ENCODE measurements around the gene ASXL3.

Gene ASXL3

GRCh38 chr18:33593261-33593660 is 15.2 kb downstream of the ASXL3 start:
- H3K36me3 ChIP-seq (ENCODE audit: low read length) = no peaks in the 10 kb centered on the region
- no peaks in the 10 kb centered on the region for H3K27me3 ChIP-seq (ENCODE audit: low read length)
- H3K27ac ChIP-seq (ENCODE audit: low read depth, low read length) = no peak overlapping the region
- no peak overlapping the region for H3K4me2 ChIP-seq (ENCODE audit: low read depth, low read length, poor library complexity, severe bottlenecking)
- H2AFZ ChIP-seq (ENCODE audit: low read depth, low read length, severe bottlenecking) = no peak overlapping the region
- no peak for TF ChIP-seq CTCF (IDR thresholded peaks at IDR 0.05; ENCODE audit: insufficient read depth, low read length, poor library complexity, severe bottlenecking)
- no peak for TF ChIP-seq EZH2phosphoT487 (conservative IDR thresholded peaks at IDR 0.05; ENCODE audit: low read length)
- H3K79me2 ChIP-seq (ENCODE audit: insufficient read depth, low read length) = no peaks in the 10 kb centered on the region
- no peak overlapping the region for H3K4me3 ChIP-seq (ENCODE audit: insufficient read depth, low read length, poor library complexity, severe bottlenecking)
- no peaks in the 10 kb centered on the region for H3F3A ChIP-seq (ENCODE audit: insufficient read depth)
- H4K20me1 ChIP-seq (ENCODE audit: low read depth, low read length) = no peaks in the 10 kb centered on the region
- peaks cover 3% of the 10 kb centered on the region; the same call in 1 of the 2 replicates for H3K9me3 ChIP-seq (ENCODE audit: insufficient read depth, low read length)
- H3K9ac ChIP-seq (ENCODE audit: low read length) = no peak overlapping the region
- no peaks in the 10 kb centered on the region for H3K9me2 ChIP-seq (replicated peaks; ENCODE audit: insufficient read depth, low read length)

GRCh38 chr18:33594799-33595198 is 16.8 kb downstream of the ASXL3 start:
- no peaks in the 10 kb centered on the region for H3K36me3 ChIP-seq (ENCODE audit: low read length)
- H3K9me3 ChIP-seq (ENCODE audit: insufficient read depth, low read length) = peaks cover 3% of the 10 kb centered on the region; the same call in 1 of the 2 replicates
- H3K4me2 ChIP-seq (ENCODE audit: low read depth, low read length, poor library complexity, severe bottlenecking) = no peak overlapping the region
- H3K9ac ChIP-seq (ENCODE audit: low read length) = no peak overlapping the region
- TF ChIP-seq EZH2phosphoT487 (conservative IDR thresholded peaks at IDR 0.05; ENCODE audit: low read length) (no peak), CTCF (IDR thresholded peaks at IDR 0.05; ENCODE audit: insufficient read depth, low read length, poor library complexity, severe bottlenecking) (no peak)
- H3K27ac ChIP-seq (ENCODE audit: low read depth, low read length) = no peak overlapping the region
- H3K27me3 ChIP-seq (ENCODE audit: low read length) = no peaks in the 10 kb centered on the region
- no peaks in the 10 kb centered on the region for H3K79me2 ChIP-seq (ENCODE audit: insufficient read depth, low read length)
- no peak overlapping the region for H3K4me3 ChIP-seq (ENCODE audit: insufficient read depth, low read length, poor library complexity, severe bottlenecking)
- no peaks in the 10 kb centered on the region for H4K20me1 ChIP-seq (ENCODE audit: low read depth, low read length)
- H3K9me2 ChIP-seq (replicated peaks; ENCODE audit: insufficient read depth, low read length) = no peaks in the 10 kb centered on the region
- H3F3A ChIP-seq (ENCODE audit: insufficient read depth) = no peaks in the 10 kb centered on the region
- H2AFZ ChIP-seq (ENCODE audit: low read depth, low read length, severe bottlenecking) = no peak overlapping the region

DNA sequence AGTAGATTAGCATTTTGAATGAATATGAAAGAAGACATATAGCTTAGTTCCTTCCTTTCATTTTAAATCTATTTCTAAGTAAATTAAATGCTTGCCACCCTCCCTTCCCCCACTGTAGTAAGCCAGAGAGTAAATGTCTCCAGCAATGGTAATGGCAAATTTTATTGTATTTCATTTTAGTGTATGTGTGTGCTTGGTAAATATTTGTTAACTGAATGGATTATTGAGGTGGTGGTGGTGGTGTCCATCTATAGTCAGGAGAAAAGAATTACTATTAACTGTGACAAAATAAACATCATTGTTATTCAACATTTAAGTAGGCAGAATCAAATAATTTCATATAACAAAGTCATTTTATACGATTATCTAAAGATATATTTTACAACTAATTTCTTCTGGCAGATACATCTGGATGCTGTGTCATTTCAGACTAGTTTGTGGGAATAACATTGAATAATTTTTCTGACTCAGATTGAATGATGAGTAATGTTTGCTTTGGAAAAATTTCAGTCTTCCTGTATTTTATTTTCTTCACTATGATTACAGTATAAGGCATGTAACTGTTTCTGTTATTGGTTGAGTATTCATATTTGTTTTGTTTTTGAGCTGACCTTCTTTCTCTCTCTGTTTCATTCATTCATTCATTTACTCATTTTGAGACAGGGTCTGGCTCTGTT is 18.3 kb downstream of the ASXL3 start:
- no peaks in the 10 kb centered on the region for H3K36me3 ChIP-seq (ENCODE audit: low read length)
- no peak overlapping the region for H3K9ac ChIP-seq (ENCODE audit: low read length)
- H3K9me2 ChIP-seq (replicated peaks; ENCODE audit: insufficient read depth, low read length) = no peaks in the 10 kb centered on the region
- no peak overlapping the region for H3K4me3 ChIP-seq (ENCODE audit: insufficient read depth, low read length, poor library complexity, severe bottlenecking)
- no peaks in the 10 kb centered on the region for H4K20me1 ChIP-seq (ENCODE audit: low read depth, low read length)
- no peak overlapping the region for H2AFZ ChIP-seq (ENCODE audit: low read depth, low read length, severe bottlenecking)
- no peak overlapping the region for H3K27ac ChIP-seq (ENCODE audit: low read depth, low read length)
- no peaks in the 10 kb centered on the region for H3K27me3 ChIP-seq (ENCODE audit: low read length)
- no peaks in the 10 kb centered on the region for H3F3A ChIP-seq (ENCODE audit: insufficient read depth)
- peaks cover 3% of the 10 kb centered on the region; the same call in 1 of the 2 replicates for H3K9me3 ChIP-seq (ENCODE audit: insufficient read depth, low read length)
- no peaks in the 10 kb centered on the region for H3K79me2 ChIP-seq (ENCODE audit: insufficient read depth, low read length)
- no peak overlapping the region for H3K4me2 ChIP-seq (ENCODE audit: low read depth, low read length, poor library complexity, severe bottlenecking)
- TF ChIP-seq CTCF (IDR thresholded peaks at IDR 0.05; ENCODE audit: insufficient read depth, low read length, poor library complexity, severe bottlenecking) = no peak
- no peak for TF ChIP-seq EZH2phosphoT487 (conservative IDR thresholded peaks at IDR 0.05; ENCODE audit: low read length)
